Measurements from ENCODE around the gene FRY.

GRCh38 chr13:32026623-32027022 lies 5.0 kb upstream of the FRY start:
- TF ChIP-seq E2F6 (IDR thresholded peaks at IDR 0.05; ENCODE audit: borderline replicate concordance in 1 of 2, extremely low read depth in 1 of 2, insufficient read depth in 1 of 2, insufficient read length in 1 of 2, low read depth in 1 of 2, low read length in 1 of 2, poor library complexity in 1 of 2, severe bottlenecking in 1 of 2), result no peak
- no peak for TF ChIP-seq CHD7 (IDR thresholded peaks at IDR 0.05; ENCODE audit: low read depth, low read length)
- no peak for TF ChIP-seq CTCF (IDR thresholded peaks at IDR 0.05 in 2 of 3, conservative IDR thresholded peaks at IDR 0.05 in 1 of 3; ENCODE audit: insufficient read depth in 2 of 3, low read depth in 1 of 3, low read length in 3 of 3)
- no peak for TF ChIP-seq HOMEZ (CRISPR knock-in tag; IDR thresholded peaks at IDR 0.05)
- TF ChIP-seq ZNF583 (CRISPR knock-in tag; IDR thresholded peaks at IDR 0.05), result no peak
- TF ChIP-seq MAX (CRISPR knock-in tag; IDR thresholded peaks at IDR 0.05), result no peak
- no peak for TF ChIP-seq NFIX (CRISPR knock-in tag; IDR thresholded peaks at IDR 0.05; ENCODE audit: low read depth)
- TF ChIP-seq FOS (IDR thresholded peaks at IDR 0.05; ENCODE audit: extremely low read depth, insufficient read length), result no peak
- no peak for TF ChIP-seq ZNF592 (IDR thresholded peaks at IDR 0.05)

All from K562 (cell line).